ENCODE data around the gene SPAM1.

GRCh38 chr7:123999703-124000102, 74.7 kb downstream of the SPAM1 start:
- TF ChIP-seq CTCF (optimal IDR thresholded peaks at IDR 0.05 in 1 of 3, IDR thresholded peaks at IDR 0.05 in 1 of 3, conservative IDR thresholded peaks at IDR 0.05 in 1 of 3; ENCODE audit: extremely low read depth in 1 of 3, insufficient read depth in 2 of 3, low read length in 3 of 3) (no peak), EZH2 (IDR thresholded peaks at IDR 0.05; ENCODE audit: low read length) (no peak)

All from keratinocyte (primary cell).